ENCODE measurements around the gene DNER. TPM values are rescaled to one million over a fixed set of nuclear protein-coding genes. Genes with fewer than 3 reads are reported as not detected.

The DNER gene
- total RNA-seq, 2 donors from 2014 or later: 0.11 to 0.18 TPM

GRCh38 chr2:229463841-229464346, 250.5 kb downstream of the DNER start:
- H3K27ac ChIP-seq (ENCODE audit: low read depth, low read length): no peak overlapping the region
- H3K27me3 Mint-ChIP-seq (ENCODE audit: insufficient read depth): no peaks in the 10 kb centered on the region

GRCh38 chr2:229462112-229462511, 252.2 kb downstream of the DNER start:
- Histone ChIP-seq H3K27me3 (ENCODE audit: control insufficient read depth, insufficient read depth, low read length, poor library complexity, severe bottlenecking) (no peaks in the 10 kb centered on the region), H3K36me3 (ENCODE audit: control insufficient read depth, insufficient read depth, low read length) (no peaks in the 10 kb centered on the region), H3K4me3 (ENCODE audit: low read length) (no peak overlapping the region), H3K9me3 (ENCODE audit: control insufficient read depth, low read length) (no peaks in the 10 kb centered on the region), H3K9ac (ENCODE audit: extremely low read depth, low read length, poor library complexity, severe bottlenecking) (no peak overlapping the region), H3K4me1 (ENCODE audit: control insufficient read depth, insufficient read depth, low read length) (no peaks in the 10 kb centered on the region), H3K27ac (ENCODE audit: low read depth, low read length) (no peak overlapping the region)
- no peak for DNase-seq
- Mint-ChIP-seq H3K27ac (no peak overlapping the region), H3K4me3 (no peak overlapping the region), H3K36me3 (ENCODE audit: low read depth) (no peaks in the 10 kb centered on the region), H3K27me3 (ENCODE audit: insufficient read depth) (no peaks in the 10 kb centered on the region), H3K4me1 (no peaks in the 10 kb centered on the region), H3K9me3 (no peaks in the 10 kb centered on the region)
- no peak for TF ChIP-seq CTCF (conservative IDR thresholded peaks at IDR 0.05)

More at GRCh38 chr2:229463841-229464346, 250.5 kb downstream of the DNER start:
- no peaks in the 10 kb centered on the region for H3K36me3 ChIP-seq (ENCODE audit: control insufficient read depth, insufficient read depth, low read length)
- Mint-ChIP-seq H3K9me3 (no peaks in the 10 kb centered on the region), H3K36me3 (ENCODE audit: low read depth) (no peaks in the 10 kb centered on the region), H3K27ac (no peak overlapping the region), H3K4me3 (no peak overlapping the region), H3K4me1 (no peaks in the 10 kb centered on the region)
- 46% methylated on average over 2 of the region's 2 CpGs; no CpG with 5 or more reads in 1 of the 2 experiments for WGBS, 2 experiments (ENCODE audit: insufficient coverage in 1 of 2, insufficient read length in 1 of 2)
- no peak overlapping the region for H3K4me3 ChIP-seq (ENCODE audit: low read length)
- no peak for DNase-seq
- no peak for TF ChIP-seq CTCF (conservative IDR thresholded peaks at IDR 0.05)
- no peaks in the 10 kb centered on the region for H3K9me3 ChIP-seq (ENCODE audit: control insufficient read depth, low read length)
- no peaks in the 10 kb centered on the region for H3K4me1 ChIP-seq (ENCODE audit: control insufficient read depth, insufficient read depth, low read length)
- H3K27me3 ChIP-seq (ENCODE audit: control insufficient read depth, insufficient read depth, low read length, poor library complexity, severe bottlenecking): no peaks in the 10 kb centered on the region
- H3K9ac ChIP-seq (ENCODE audit: extremely low read depth, low read length, poor library complexity, severe bottlenecking): no peak overlapping the region

GRCh38 chr2:229456091-229456490, 258.3 kb downstream of the DNER start:
- Mint-ChIP-seq H3K9me3 (no peaks in the 10 kb centered on the region), H3K4me1 (no peaks in the 10 kb centered on the region), H3K27me3 (ENCODE audit: insufficient read depth) (no peaks in the 10 kb centered on the region), H3K27ac (no peak overlapping the region), H3K4me3 (no peak overlapping the region), H3K36me3 (ENCODE audit: low read depth) (no peaks in the 10 kb centered on the region)
- 89 to 95% methylated on average over 4 to 6 of the region's 6 CpGs for WGBS, 2 experiments (ENCODE audit: insufficient coverage in 1 of 2, insufficient read length in 1 of 2)
- no peak overlapping the region for H3K4me3 ChIP-seq (ENCODE audit: low read length)
- TF ChIP-seq CTCF (conservative IDR thresholded peaks at IDR 0.05): no peak
- no peak overlapping the region for H3K27ac ChIP-seq (ENCODE audit: low read depth, low read length)
- no peaks in the 10 kb centered on the region for H3K9me3 ChIP-seq (ENCODE audit: control insufficient read depth, low read length)
- DNase-seq: no peak
- no peak overlapping the region for H3K9ac ChIP-seq (ENCODE audit: extremely low read depth, low read length, poor library complexity, severe bottlenecking)
- no peaks in the 10 kb centered on the region for H3K36me3 ChIP-seq (ENCODE audit: control insufficient read depth, insufficient read depth, low read length)
- no peaks in the 10 kb centered on the region for H3K27me3 ChIP-seq (ENCODE audit: control insufficient read depth, insufficient read depth, low read length, poor library complexity, severe bottlenecking)
- H3K4me1 ChIP-seq (ENCODE audit: control insufficient read depth, insufficient read depth, low read length): no peaks in the 10 kb centered on the region
